ENCODE data around the gene ZNF555. TPM values are rescaled to one million over a fixed set of nuclear protein-coding genes. Genes with fewer than 3 reads are reported as not detected.

Gene ZNF555
- total and polyA plus RNA-seq, 2 of the 13 experiments (the other 11 are each of a cell fraction or from before 2014, with no cell fraction given): 5.0 to 8.0 TPM

DNA sequence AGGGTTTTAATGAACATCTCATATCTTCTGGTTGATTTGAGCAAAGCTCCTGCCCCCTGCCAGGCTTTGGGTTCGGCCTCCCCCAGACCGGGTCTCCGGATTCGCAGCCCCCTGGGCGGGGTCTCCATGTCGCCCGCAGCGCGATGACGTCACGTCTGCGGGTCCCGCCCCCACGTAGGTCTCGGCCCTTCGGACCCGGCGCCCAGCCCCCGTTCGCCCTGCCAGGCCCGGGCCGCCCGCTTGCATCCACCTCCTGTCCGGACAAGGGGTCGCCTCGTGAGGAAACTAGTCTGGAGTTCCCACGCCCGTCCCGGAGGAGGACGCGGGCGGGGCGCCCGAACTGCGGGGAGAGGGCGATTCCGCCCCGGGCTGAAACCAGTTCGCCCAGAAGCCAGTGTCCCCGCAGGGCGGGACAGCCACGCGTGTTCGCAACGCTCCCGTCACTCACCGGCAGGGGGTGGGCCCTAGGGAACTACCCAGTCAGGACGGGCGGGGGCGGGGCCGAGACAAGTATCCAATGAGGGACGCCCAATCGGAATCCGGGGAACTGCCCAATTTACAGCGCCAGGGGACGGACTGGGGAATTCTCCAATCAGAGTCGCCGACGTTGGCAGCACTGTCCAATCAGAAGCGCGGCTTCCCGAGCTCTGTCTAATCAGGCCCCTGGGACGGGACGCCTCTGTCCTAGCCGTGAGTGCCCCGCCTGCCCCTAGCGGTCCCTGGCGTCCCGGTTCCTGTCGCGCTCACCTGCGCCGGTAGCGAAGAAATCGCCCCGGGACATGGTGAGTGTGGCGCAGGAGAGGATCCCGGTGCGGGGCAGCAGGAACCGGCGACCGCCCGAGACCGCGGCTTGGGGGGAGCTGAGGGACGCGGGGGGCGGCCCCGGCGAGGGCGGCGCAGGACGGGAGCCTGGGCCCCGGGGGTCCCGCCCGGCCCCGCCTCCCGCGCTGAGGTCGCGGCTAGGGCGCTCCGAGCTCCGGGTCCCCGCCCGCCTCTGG, at the start of gene ZNF555 (continued):
- TF ChIP-seq ZNF205 (CRISPR knock-in tag; IDR thresholded peaks at IDR 0.05) (no peak), ATM (IDR thresholded peaks at IDR 0.05; ENCODE audit: borderline replicate concordance) (no peak), AKAP8 (CRISPR knock-in tag; IDR thresholded peaks at IDR 0.05) (peak; percentile 60; the same call in 1 of the 2 replicates), ZMYM4 (CRISPR knock-in tag; IDR thresholded peaks at IDR 0.05) (peak; percentile 82), ZNF766 (CRISPR knock-in tag; IDR thresholded peaks at IDR 0.05; ENCODE audit: borderline replicate concordance) (no peak), SP140L (CRISPR knock-in tag; IDR thresholded peaks at IDR 0.05; ENCODE audit: borderline replicate concordance) (no peak), SALL2 (CRISPR knock-in tag; IDR thresholded peaks at IDR 0.05) (peak; percentile 96), DPF2 (CRISPR knock-in tag; IDR thresholded peaks at IDR 0.05; ENCODE audit: borderline replicate concordance, low read depth) (0 out of 2 replicates have a peak, but pooled peaks have one; percentile 17), ZNF121 (CRISPR knock-in tag; IDR thresholded peaks at IDR 0.05) (no peak), ATF1 (CRISPR knock-in tag; IDR thresholded peaks at IDR 0.05) (peak; percentile 86; the same call in 1 of the 2 replicates), SMC3 (IDR thresholded peaks at IDR 0.05; ENCODE audit: low read length) (no peak), ZNF773 (CRISPR knock-in tag; IDR thresholded peaks at IDR 0.05; ENCODE audit: borderline replicate concordance) (no peak), HMG20A (CRISPR knock-in tag; IDR thresholded peaks at IDR 0.05; ENCODE audit: borderline replicate concordance) (no peak), ZNF672 (CRISPR knock-in tag; IDR thresholded peaks at IDR 0.05) (no peak), ZNF780A (CRISPR knock-in tag; IDR thresholded peaks at IDR 0.05) (0 out of 2 replicates have a peak, but pooled peaks have one; percentile 48), JDP2 (CRISPR knock-in tag; IDR thresholded peaks at IDR 0.05; ENCODE audit: borderline replicate concordance) (no peak), SOX13 (IDR thresholded peaks at IDR 0.05) (no peak), SOX13 (CRISPR knock-in tag; conservative IDR thresholded peaks at IDR 0.05 in 1 of 2, IDR thresholded peaks at IDR 0.05 in 1 of 2) (peak in 1 of 2 experiments; percentile 25; a peak in 2 of 4 replicates)
- TF ChIP-seq, protein P1, sequence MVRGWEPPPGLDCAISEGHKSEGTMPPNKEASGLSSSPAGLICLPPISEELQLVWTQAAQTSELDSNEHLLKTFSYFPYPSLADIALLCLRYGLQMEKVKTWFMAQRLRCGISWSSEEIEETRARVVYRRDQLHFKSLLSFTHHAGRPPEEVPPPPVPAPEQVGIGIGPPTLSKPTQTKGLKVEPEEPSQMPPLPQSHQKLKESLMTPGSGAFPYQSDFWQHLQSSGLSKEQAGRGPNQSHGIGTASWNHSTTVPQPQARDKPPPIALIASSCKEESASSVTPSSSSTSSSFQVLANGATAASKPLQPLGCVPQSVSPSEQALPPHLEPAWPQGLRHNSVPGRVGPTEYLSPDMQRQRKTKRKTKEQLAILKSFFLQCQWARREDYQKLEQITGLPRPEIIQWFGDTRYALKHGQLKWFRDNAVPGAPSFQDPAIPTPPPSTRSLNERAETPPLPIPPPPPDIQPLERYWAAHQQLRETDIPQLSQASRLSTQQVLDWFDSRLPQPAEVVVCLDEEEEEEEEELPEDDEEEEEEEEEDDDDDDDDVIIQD (CRISPR knock-in tag; IDR thresholded peaks at IDR 0.05; ENCODE audit: low read depth): no peak
- TF ChIP-seq, protein P2, sequence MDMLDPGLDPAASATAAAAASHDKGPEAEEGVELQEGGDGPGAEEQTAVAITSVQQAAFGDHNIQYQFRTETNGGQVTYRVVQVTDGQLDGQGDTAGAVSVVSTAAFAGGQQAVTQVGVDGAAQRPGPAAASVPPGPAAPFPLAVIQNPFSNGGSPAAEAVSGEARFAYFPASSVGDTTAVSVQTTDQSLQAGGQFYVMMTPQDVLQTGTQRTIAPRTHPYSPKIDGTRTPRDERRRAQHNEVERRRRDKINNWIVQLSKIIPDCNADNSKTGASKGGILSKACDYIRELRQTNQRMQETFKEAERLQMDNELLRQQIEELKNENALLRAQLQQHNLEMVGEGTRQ (IDR thresholded peaks at IDR 0.05; ENCODE audit: low read depth, low read length): no peak
- TF ChIP-seq, protein P2 (CRISPR knock-in tag; IDR thresholded peaks at IDR 0.05; ENCODE audit: borderline replicate concordance): no peak
- TF ChIP-seq, protein P3, sequence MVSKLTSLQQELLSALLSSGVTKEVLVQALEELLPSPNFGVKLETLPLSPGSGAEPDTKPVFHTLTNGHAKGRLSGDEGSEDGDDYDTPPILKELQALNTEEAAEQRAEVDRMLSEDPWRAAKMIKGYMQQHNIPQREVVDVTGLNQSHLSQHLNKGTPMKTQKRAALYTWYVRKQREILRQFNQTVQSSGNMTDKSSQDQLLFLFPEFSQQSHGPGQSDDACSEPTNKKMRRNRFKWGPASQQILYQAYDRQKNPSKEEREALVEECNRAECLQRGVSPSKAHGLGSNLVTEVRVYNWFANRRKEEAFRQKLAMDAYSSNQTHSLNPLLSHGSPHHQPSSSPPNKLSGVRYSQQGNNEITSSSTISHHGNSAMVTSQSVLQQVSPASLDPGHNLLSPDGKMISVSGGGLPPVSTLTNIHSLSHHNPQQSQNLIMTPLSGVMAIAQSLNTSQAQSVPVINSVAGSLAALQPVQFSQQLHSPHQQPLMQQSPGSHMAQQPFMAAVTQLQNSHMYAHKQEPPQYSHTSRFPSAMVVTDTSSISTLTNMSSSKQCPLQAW (CRISPR knock-in tag; IDR thresholded peaks at IDR 0.05): peak; percentile 36; the same call in 1 of the 2 replicates
- TF ChIP-seq, protein P4, sequence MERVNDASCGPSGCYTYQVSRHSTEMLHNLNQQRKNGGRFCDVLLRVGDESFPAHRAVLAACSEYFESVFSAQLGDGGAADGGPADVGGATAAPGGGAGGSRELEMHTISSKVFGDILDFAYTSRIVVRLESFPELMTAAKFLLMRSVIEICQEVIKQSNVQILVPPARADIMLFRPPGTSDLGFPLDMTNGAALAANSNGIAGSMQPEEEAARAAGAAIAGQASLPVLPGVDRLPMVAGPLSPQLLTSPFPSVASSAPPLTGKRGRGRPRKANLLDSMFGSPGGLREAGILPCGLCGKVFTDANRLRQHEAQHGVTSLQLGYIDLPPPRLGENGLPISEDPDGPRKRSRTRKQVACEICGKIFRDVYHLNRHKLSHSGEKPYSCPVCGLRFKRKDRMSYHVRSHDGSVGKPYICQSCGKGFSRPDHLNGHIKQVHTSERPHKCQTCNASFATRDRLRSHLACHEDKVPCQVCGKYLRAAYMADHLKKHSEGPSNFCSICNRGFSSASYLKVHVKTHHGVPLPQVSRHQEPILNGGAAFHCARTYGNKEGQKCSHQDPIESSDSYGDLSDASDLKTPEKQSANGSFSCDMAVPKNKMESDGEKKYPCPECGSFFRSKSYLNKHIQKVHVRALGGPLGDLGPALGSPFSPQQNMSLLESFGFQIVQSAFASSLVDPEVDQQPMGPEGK (CRISPR knock-in tag; IDR thresholded peaks at IDR 0.05): peak; percentile 35
